Astrocyte (in vitro differentiated cells and primary cell): Measurements from ENCODE around the gene FREY1. TPM values are rescaled to one million over a fixed set of nuclear protein-coding genes. Genes with fewer than 3 reads are reported as not detected.

Experiments
- DNase-seq: peaks from one replicate; pipeline ENCODE4 v3.0.0-alpha.2; 2010; ENCODE audit warnings: low read depth
- FAIRE-seq: peaks from 2 replicates; lab custom pipeline; 2011; peaks lifted over from hg19 to GRCh38; lab: Jason Lieb, UNC
- H2AFZ ChIP-seq: 2 replicates; pipeline ENCODE4 v1.6.0; 2012; ENCODE audit warnings: low read depth, low read length, inconsistent platforms
- H3K27ac ChIP-seq: 2 replicates; pipeline ENCODE4 v1.5.1; 2011; ENCODE audit warnings: low read depth, low read length, inconsistent platforms
- H3K27me3 ChIP-seq: 2 replicates; pipeline ENCODE4 v1.6.0; 2011; ENCODE audit warnings: low read length, inconsistent platforms; ENCODE audit not compliant: insufficient read depth
- H3K36me3 ChIP-seq: 2 replicates; pipeline ENCODE4 v1.5.1; 2011; ENCODE audit warnings: low read length, inconsistent platforms; ENCODE audit not compliant: insufficient read depth
- H3K4me1 ChIP-seq: 2 replicates; pipeline ENCODE4 v1.5.1; 2011; ENCODE audit warnings: low read length, inconsistent platforms; ENCODE audit not compliant: insufficient read depth
- H3K4me2 ChIP-seq: 2 replicates; pipeline ENCODE4 v1.6.0; 2012; ENCODE audit warnings: low read length, inconsistent platforms
- H3K4me3 ChIP-seq: 2 replicates; pipeline ENCODE4 v1.5.1; 2011; ENCODE audit warnings: low read depth, mild to moderate bottlenecking, low read length, inconsistent platforms; ENCODE audit not compliant: insufficient read depth
- H3K79me2 ChIP-seq: 2 replicates; pipeline ENCODE4 v1.6.0; 2012; ENCODE audit warnings: mild to moderate bottlenecking, low read length, inconsistent platforms; ENCODE audit not compliant: insufficient read depth
- H3K9ac ChIP-seq: 2 replicates; pipeline ENCODE4 v1.6.0; 2012; ENCODE audit warnings: mild to moderate bottlenecking, low read length, inconsistent platforms
- H3K9me3 ChIP-seq: 2 replicates; pipeline ENCODE4 v1.5.1; 2012; ENCODE audit warnings: low read depth, mild to moderate bottlenecking, low read length, inconsistent platforms; ENCODE audit not compliant: insufficient read depth
- H4K20me1 ChIP-seq: 2 replicates; pipeline ENCODE4 v1.6.0; 2012; ENCODE audit warnings: low read length, inconsistent platforms; ENCODE audit not compliant: insufficient read depth
- H3K27ac Mint-ChIP-seq: one replicate; pipeline ENCODE4 v1.8.0; 2021; ENCODE audit warnings: mild to moderate bottlenecking, mixed read lengths; ENCODE audit not compliant: unreplicated experiment
- H3K27me3 Mint-ChIP-seq: one replicate; pipeline ENCODE4 v1.8.0; 2021; ENCODE audit warnings: low read depth, mixed read lengths; ENCODE audit not compliant: unreplicated experiment
- H3K36me3 Mint-ChIP-seq: one replicate; pipeline ENCODE4 v1.8.0; 2021; ENCODE audit warnings: low read depth, mixed read lengths; ENCODE audit not compliant: unreplicated experiment
- H3K4me1 Mint-ChIP-seq: one replicate; pipeline ENCODE4 v1.8.0; 2021; ENCODE audit warnings: low read depth, mixed read lengths; ENCODE audit not compliant: unreplicated experiment
- H3K4me3 Mint-ChIP-seq: one replicate; pipeline ENCODE4 v1.8.0; 2021; ENCODE audit warnings: mild to moderate bottlenecking, moderate library complexity, mixed read lengths; ENCODE audit not compliant: unreplicated experiment
- H3K9me3 Mint-ChIP-seq: one replicate; pipeline ENCODE4 v1.8.0; 2021; ENCODE audit warnings: mild to moderate bottlenecking, mixed read lengths; ENCODE audit not compliant: unreplicated experiment
- EZH2 ChIP-seq: IDR thresholded peaks from 2 replicates; pipeline ENCODE4 v1.6.1; 2012; ENCODE audit warnings: mild to moderate bottlenecking, low read length, inconsistent platforms; ENCODE audit not compliant: insufficient read depth
- total RNA-seq: library from RNA; stranded (reverse); gene quantifications from 2 replicates; pipeline ENCODE4 v1.2.1, GENCODE V29; 2021
- TF ChIP-seq, protein P1 (sequence below): IDR thresholded peaks from 2 replicates; pipeline ENCODE4 v1.5.1; 2011; ENCODE audit warnings: low read depth, mild to moderate bottlenecking, inconsistent platforms, low read length, moderate library complexity; ENCODE audit not compliant: insufficient read depth

FREY1 gene
- total RNA-seq, 1 donor from 2014 or later, result 0.79 TPM

GRCh38 chr11:45870706-45871105 is 36.4 kb downstream of the FREY1 start:
- H3K27ac Mint-ChIP-seq, result no peak overlapping the region
- FAIRE-seq, result no peak

GRCh38 chr11:45869551-45869950 is 37.5 kb downstream of the FREY1 start:
- Mint-ChIP-seq H3K9me3 (no peaks in the 10 kb centered on the region), H3K4me3 (no peak overlapping the region), H3K27ac (no peak overlapping the region), H3K4me1 (peaks cover 9% of the 10 kb centered on the region), H3K36me3 (peaks cover 30% of the 10 kb centered on the region), H3K27me3 (no peaks in the 10 kb centered on the region)
- Histone ChIP-seq H3K27ac (no peak overlapping the region), H3K4me1 (peaks cover 12% of the 10 kb centered on the region), H2AFZ (no peak overlapping the region), H3K9ac (no peak overlapping the region), H3K27me3 (no peaks in the 10 kb centered on the region), H4K20me1 (peaks cover 22% of the 10 kb centered on the region), H3K79me2 (no peaks in the 10 kb centered on the region), H3K4me3 (no peak overlapping the region), H3K9me3 (no peaks in the 10 kb centered on the region), H3K4me2 (no peak overlapping the region), H3K36me3 (peaks cover 25% of the 10 kb centered on the region)
- no peak for FAIRE-seq
- no peak for DNase-seq
- TF ChIP-seq, protein P1, sequence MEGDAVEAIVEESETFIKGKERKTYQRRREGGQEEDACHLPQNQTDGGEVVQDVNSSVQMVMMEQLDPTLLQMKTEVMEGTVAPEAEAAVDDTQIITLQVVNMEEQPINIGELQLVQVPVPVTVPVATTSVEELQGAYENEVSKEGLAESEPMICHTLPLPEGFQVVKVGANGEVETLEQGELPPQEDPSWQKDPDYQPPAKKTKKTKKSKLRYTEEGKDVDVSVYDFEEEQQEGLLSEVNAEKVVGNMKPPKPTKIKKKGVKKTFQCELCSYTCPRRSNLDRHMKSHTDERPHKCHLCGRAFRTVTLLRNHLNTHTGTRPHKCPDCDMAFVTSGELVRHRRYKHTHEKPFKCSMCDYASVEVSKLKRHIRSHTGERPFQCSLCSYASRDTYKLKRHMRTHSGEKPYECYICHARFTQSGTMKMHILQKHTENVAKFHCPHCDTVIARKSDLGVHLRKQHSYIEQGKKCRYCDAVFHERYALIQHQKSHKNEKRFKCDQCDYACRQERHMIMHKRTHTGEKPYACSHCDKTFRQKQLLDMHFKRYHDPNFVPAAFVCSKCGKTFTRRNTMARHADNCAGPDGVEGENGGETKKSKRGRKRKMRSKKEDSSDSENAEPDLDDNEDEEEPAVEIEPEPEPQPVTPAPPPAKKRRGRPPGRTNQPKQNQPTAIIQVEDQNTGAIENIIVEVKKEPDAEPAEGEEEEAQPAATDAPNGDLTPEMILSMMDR, result no peak
- no peak for TF ChIP-seq EZH2

More at GRCh38 chr11:45870706-45871105, 36.4 kb downstream of the FREY1 start:
- Mint-ChIP-seq H3K27me3 (no peaks in the 10 kb centered on the region), H3K4me1 (peaks cover 9% of the 10 kb centered on the region), H3K4me3 (no peak overlapping the region), H3K36me3 (peaks cover 32% of the 10 kb centered on the region), H3K9me3 (peaks cover 3% of the 10 kb centered on the region)
- Histone ChIP-seq H3K27me3 (no peaks in the 10 kb centered on the region), H3K36me3 (peaks cover 28% of the 10 kb centered on the region), H3K79me2 (no peaks in the 10 kb centered on the region), H2AFZ (no peak overlapping the region), H3K4me2 (no peak overlapping the region), H4K20me1 (peaks cover 22% of the 10 kb centered on the region), H3K4me1 (peaks cover 12% of the 10 kb centered on the region), H3K9me3 (no peaks in the 10 kb centered on the region), H3K27ac (no peak overlapping the region), H3K4me3 (no peak overlapping the region), H3K9ac (no peak overlapping the region)
- DNase-seq, result no peak
- TF ChIP-seq, protein P1, result no peak
- TF ChIP-seq EZH2, result no peak

DNA sequence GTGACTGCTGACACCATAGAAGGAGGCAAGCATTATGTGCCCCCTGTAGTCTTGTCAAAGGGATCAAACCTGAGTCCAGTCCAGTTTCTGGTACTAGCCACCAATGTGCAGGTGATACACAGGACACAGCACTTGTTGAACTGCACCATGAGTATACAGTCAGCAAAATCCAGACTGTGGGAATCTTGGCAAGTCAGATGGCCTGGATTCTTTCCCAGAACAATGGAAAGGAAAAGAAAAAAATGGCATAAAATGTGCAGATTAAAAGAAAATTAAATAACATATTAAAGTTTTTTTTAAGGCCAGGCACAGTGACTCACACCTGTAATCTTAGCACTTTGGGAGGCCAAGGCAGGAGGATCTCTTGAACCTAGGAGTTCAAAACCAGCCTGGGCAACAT is 43.0 kb downstream of the FREY1 start:
- DNase-seq (no peak), FAIRE-seq (no peak)
- H3K27me3 Mint-ChIP-seq, result no peaks in the 10 kb centered on the region
- no peak overlapping the region for H2AFZ ChIP-seq
- H3K27ac Mint-ChIP-seq, result no peak overlapping the region
- TF ChIP-seq, protein P1, result no peak
- TF ChIP-seq EZH2, result no peak
- peaks cover 17% of the 10 kb centered on the region for H4K20me1 ChIP-seq
- peaks cover 26% of the 10 kb centered on the region for H3K36me3 ChIP-seq
- no peaks in the 10 kb centered on the region for H3K79me2 ChIP-seq
- H3K4me1 Mint-ChIP-seq, result no peaks in the 10 kb centered on the region
- H3K9me3 Mint-ChIP-seq, result no peaks in the 10 kb centered on the region
- H3K36me3 Mint-ChIP-seq, result peaks cover 36% of the 10 kb centered on the region
- H3K4me1 ChIP-seq, result peaks cover 12% of the 10 kb centered on the region
- H3K27ac ChIP-seq, result no peak overlapping the region
- H3K9ac ChIP-seq, result no peak overlapping the region
- H3K9me3 ChIP-seq, result no peaks in the 10 kb centered on the region
- no peak overlapping the region for H3K4me3 Mint-ChIP-seq
- H3K4me3 ChIP-seq, result no peak overlapping the region
- H3K27me3 ChIP-seq, result no peaks in the 10 kb centered on the region
- H3K4me2 ChIP-seq, result no peak overlapping the region
